Adrenal gland (tissue), 12 donors: ENCODE results near the gene CACNB3. TPM values are rescaled to one million over a fixed set of nuclear protein-coding genes. Genes with fewer than 3 reads are reported as not detected.

Experiments
- DNase-seq, 7 donors: peaks; one replicate each; pipeline ENCODE4 v3.0.0-alpha.2; 2019 to 2020
- H3K27ac ChIP-seq, 5 donors: fragments of 200-600 bp; sonication (generic) in 4 of 5; 1 replicate in 3 of 5; 2 replicates in 2 of 5; pipeline versions ENCODE4 v1.5.1 to v1.8.0; 2016 to 2020; ENCODE audit warnings: mild to moderate bottlenecking in 1 of 5
- H3K27me3 ChIP-seq: fragments of 200-600 bp; 2 replicates; pipeline ENCODE4 v1.8.0; 2021
- H3K36me3 ChIP-seq, 2 donors: fragments of 200-600 bp; replicated peaks in 1 of 2; 1 replicate in 1 of 2; 2 replicates in 1 of 2; pipeline versions ENCODE4 v1.5.1 to v1.8.0; 2018 to 2022
- H3K4me1 ChIP-seq, 2 donors: fragments of 200-600 bp; replicated peaks in 1 of 2; 1 replicate in 1 of 2; 2 replicates in 1 of 2; pipeline versions ENCODE4 v1.5.1 to v1.8.0; 2018 to 2021
- H3K4me3 ChIP-seq, 4 donors: fragments of 200-600 bp; sonication (generic) in 3 of 4; one replicate each; pipeline ENCODE4 v1.5.1; 2016 to 2018
- H3K9me3 ChIP-seq, 3 donors: fragments of 200-600 bp; sonication (generic) in 1 of 3; replicated peaks in 1 of 3; 1 replicate in 2 of 3; 2 replicates in 1 of 3; pipeline versions ENCODE4 v1.5.1 to v1.8.0; 2016 to 2021
- POLR2A ChIP-seq, 2 donors: fragments of 450-650 bp; IDR thresholded peaks; one replicate each; pipeline ENCODE4 v1.6.1; 2017; ENCODE audit warnings: antibody characterized with exemption in 2 of 2, mild to moderate bottlenecking in 2 of 2, moderate library complexity in 1 of 2
- WGBS, 4 donors: extraction: QIAGEN DNeasy Blood & Tissue Kit in 2 of 4; methylation state at CpG; one replicate each; pipeline versions ENCODE4 v1.1.5 to v1.1.7; 2013 to 2017; 5-methylcytosine and 5-hydroxymethylcytosine counted together
- intact Hi-C, 2 donors: fragments of 100-400 bp; cut with DNase I; formaldehyde crosslinking; loops; one replicate each; pipeline versions ENCODE4 v1.14.1 to v1.15.0; 2022 to 2023
- polyA plus RNA-seq, 3 donors: library from polyadenylated mRNA; stranded (reverse); fragments of 200-250 nt in 2 of 3; fragments of 350-450 nt in 1 of 3; fragmentation: Illumina TruSeq in 1 of 3; extraction: RNeasy Lipid Tissue Mini Kit (QIAGEN cat#74804) in 1 of 3; gene quantifications; one replicate each; pipeline ENCODE4 v1.2.3, GENCODE V29; 2013 to 2014
- total RNA-seq, 9 donors: library from RNA; depleted of rRNA in 4 of 9; stranded (reverse); fragments of >200 nt in 4 of 9; fragments of 120-200 nt in 1 of 9; fragmentation: NEBNext Ultra II Directional in 1 of 9; extraction: Animal tissue kit (Norgen Biotek cat#: 25700) in 1 of 9; gene quantifications; one replicate each; pipeline versions ENCODE4 v1.1.0 to v1.2.4, GENCODE V29; 2013 to 2023
- TF ChIP-seq, protein P1 (sequence below), 6 experiments: fragments of 450-650 bp in 4 of 6; fragments of 200-600 bp in 2 of 6; sonication (generic) in 1 of 6; IDR thresholded peaks; 1 replicate in 5 of 6; 2 replicates in 1 of 6; pipeline versions ENCODE4 v1.5.1 to v1.8.0; 2016 to 2021; ENCODE audit warnings: antibody characterized with exemption in 6 of 6, mild to moderate bottlenecking in 2 of 6, moderate library complexity in 1 of 6
- donor health status: healthy with polysubstance abuse.
- donor health status: Bipolar disorder and iron deficiency.
- donor health status: DM: yes; HTN: yes; CAD: no.
- donor health status: DM: no; HTN: no; CAD: no.
- donor health status: DM: no; HTN: no; CAD: no.
- donor health status: DM: yes; HTN: yes; CAD: no.

Gene CACNB3
- total and polyA plus RNA-seq, 12 donors, result 3.9 to 19.5 (median 6.0) TPM

DNA sequence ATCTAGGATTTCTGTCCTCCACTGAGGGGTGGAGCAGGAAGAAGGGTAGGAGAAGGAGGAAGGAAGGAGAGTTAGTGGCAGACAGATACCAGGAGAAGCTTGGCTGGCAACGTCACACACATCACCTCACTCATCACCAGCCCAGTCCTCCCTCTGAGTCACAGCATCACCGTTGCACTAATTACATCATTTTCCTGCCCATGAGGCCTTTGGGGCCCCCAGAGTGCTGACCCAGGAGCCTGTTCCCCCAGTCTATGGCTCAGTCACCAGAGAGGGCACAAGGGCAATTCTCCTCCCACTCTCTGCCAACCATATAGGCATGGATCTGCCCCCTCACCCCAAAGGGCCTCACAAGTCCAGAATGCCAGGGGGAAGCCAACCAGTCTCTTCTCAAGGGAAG, 42.8 kb downstream of the CACNB3 start:
- no peak overlapping the region for H3K4me3 ChIP-seq
- H3K9me3 ChIP-seq, result no peaks in the 10 kb centered on the region
- intact Hi-C loops, result no loop called here
- peaks cover 3% of the 10 kb centered on the region for H3K27me3 ChIP-seq
- no peak overlapping the region for H3K27ac ChIP-seq
- no peak for DNase-seq
- no peaks in the 10 kb centered on the region for H3K36me3 ChIP-seq
- TF ChIP-seq, protein P1, sequence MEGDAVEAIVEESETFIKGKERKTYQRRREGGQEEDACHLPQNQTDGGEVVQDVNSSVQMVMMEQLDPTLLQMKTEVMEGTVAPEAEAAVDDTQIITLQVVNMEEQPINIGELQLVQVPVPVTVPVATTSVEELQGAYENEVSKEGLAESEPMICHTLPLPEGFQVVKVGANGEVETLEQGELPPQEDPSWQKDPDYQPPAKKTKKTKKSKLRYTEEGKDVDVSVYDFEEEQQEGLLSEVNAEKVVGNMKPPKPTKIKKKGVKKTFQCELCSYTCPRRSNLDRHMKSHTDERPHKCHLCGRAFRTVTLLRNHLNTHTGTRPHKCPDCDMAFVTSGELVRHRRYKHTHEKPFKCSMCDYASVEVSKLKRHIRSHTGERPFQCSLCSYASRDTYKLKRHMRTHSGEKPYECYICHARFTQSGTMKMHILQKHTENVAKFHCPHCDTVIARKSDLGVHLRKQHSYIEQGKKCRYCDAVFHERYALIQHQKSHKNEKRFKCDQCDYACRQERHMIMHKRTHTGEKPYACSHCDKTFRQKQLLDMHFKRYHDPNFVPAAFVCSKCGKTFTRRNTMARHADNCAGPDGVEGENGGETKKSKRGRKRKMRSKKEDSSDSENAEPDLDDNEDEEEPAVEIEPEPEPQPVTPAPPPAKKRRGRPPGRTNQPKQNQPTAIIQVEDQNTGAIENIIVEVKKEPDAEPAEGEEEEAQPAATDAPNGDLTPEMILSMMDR (IDR thresholded peaks at IDR 0.05), result no peak
- TF ChIP-seq POLR2A (IDR thresholded peaks at IDR 0.05), result no peak
- peaks cover 0 to 3% of the 10 kb centered on the region in 2 donors for H3K4me1 ChIP-seq
- 37 to 53% (median 43%) methylated on average over 2 of the region's 2 CpGs for WGBS, 4 donors

DNA sequence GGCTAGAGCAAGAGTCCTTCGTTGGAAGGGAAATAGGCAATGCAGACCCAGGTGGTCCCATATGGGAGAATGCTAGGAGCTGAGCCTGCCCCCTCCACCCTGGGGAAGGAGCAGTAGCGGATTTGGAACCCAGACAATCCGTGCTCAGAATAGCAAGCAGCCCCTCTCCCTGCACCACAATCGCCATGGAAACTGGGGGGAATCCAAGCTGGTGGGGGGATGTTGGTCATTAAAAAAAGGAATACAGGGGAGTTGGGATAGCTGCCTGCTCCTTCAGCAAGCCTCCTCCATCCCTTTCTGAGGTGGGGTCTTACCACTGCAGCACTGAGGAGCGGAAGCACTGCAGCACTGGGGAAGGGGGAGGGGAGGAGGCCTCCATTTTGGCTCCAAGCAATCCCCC, 44.5 kb downstream of the CACNB3 start:
- intact Hi-C loops, result no loop called here

DNA sequence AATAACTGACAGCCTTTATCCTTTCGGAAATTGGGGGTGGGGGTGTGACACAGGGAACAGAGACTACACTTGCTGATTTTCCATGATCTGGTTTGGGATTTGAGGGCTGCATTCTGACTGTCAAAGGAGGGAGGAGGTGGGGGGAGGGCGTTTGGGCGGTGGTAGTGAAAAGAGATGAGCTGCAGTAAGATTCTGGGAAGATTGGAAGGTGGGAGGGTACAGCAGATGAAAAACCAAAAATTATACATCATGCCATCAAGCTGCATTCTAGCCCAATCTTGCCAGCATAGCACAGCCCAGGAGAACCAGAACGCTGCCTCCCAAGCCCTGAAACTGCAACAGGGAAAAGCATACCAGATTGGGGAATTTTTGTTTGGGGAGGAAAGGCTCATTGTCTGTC, 45.0 kb downstream of the CACNB3 start:
- Histone ChIP-seq H3K9me3 (no peaks in the 10 kb centered on the region), H3K36me3 (no peaks in the 10 kb centered on the region), H3K27ac (no peak overlapping the region), H3K27me3 (peaks cover 3% of the 10 kb centered on the region), H3K4me1 (peaks cover 0 to 5% of the 10 kb centered on the region in 2 donors), H3K4me3 (no peak overlapping the region)
- no peak for TF ChIP-seq POLR2A (IDR thresholded peaks at IDR 0.05)
- TF ChIP-seq, protein P1 (IDR thresholded peaks at IDR 0.05), result no peak
- intact Hi-C loops, result no loop called here
- no peak for DNase-seq
- 42 to 56% (median 49%) methylated on average over 4 of the region's 4 CpGs for WGBS, 4 donors

More for the DNA sequence above, 44.5 kb downstream of the CACNB3 start:
- TF ChIP-seq, protein P1 (IDR thresholded peaks at IDR 0.05), result no peak
- no peak for TF ChIP-seq POLR2A (IDR thresholded peaks at IDR 0.05)
- no peak overlapping the region for H3K4me3 ChIP-seq
- H3K27me3 ChIP-seq, result peaks cover 3% of the 10 kb centered on the region
- peaks cover 0 to 5% of the 10 kb centered on the region in 2 donors for H3K4me1 ChIP-seq
- H3K9me3 ChIP-seq, result no peaks in the 10 kb centered on the region
- 54 to 68% (median 64%) methylated on average over 4 to 5 of the region's 5 CpGs for WGBS, 4 donors
- H3K27ac ChIP-seq, result no peak overlapping the region
- no peaks in the 10 kb centered on the region for H3K36me3 ChIP-seq
- no peak for DNase-seq

DNA sequence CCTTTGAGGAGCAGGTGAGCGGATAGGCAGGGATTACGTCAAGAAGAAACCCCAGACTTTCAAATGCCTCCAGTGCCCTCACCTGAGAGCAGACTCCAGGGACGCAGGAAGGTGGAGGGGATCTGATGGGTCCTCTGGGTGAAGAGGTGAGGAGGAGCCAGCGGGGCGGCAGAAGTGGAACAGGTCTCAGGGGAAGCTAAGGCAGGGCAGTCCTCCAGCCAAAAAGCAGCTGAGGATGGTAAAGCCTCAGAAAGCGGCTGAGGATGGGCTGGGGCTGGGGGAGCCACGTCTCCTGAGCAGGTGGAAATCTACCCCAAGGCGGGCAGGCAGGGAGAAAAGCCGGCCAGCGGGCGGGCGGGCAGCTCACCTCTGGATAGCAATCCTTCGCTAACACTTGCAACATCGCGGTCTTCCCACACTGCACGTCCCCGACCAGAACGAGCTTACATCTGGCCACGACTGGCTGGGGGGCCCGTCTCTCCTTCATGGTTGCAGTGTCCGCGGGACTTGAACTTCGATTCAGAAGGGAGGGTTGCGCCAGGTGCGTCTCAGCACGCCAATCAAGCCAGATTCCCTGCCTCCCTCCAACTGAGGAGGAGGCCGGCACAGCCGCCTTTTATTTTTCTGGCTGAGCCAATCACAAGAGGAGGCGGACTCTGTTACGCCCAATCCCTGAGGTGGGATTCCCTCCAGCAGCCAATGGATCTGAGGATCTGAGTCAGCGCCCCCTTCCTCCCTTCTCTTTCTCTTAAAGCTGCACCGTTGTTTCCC, 47.2 kb downstream of the CACNB3 start, which contains the start of gene RND1:
Gene RND1, minus strand, starts transcription at position 590 of the 771 bp plus-strand sequence. Its CDS starts 103 bp downstream, at position 487.
- H3K27ac ChIP-seq, result no peak within 1 kb of the TSS

More for the DNA sequence above, 47.2 kb downstream of the CACNB3 start, which contains the start of gene RND1:
- TF ChIP-seq, protein P1 (IDR thresholded peaks at IDR 0.05), result no peak
- TF ChIP-seq POLR2A (IDR thresholded peaks at IDR 0.05), result peak; percentile 84 to 89
- Histone ChIP-seq H3K27me3 (peaks cover 3% of the 10 kb centered on the region), H3K36me3 (no peaks in the 10 kb centered on the region), H3K9me3 (no peaks in the 10 kb centered on the region), H3K4me3 (peak within 1 kb of the TSS in 3 of 4 donors; percentile 36 to 68 (median 36)), H3K4me1 (peaks cover 0 to 5% of the 10 kb centered on the region in 2 donors)
- 2 to 4% (median 3%) methylated on average over 15 to 32 of the region's 32 CpGs for WGBS, 4 donors
- intact Hi-C loops, result no loop called here
- DNase-seq, result peak; percentile 88 to 96 (median 93)
